ENCODE data around the gene CAMK2G. TPM values are rescaled to one million over a fixed set of nuclear protein-coding genes. Genes with fewer than 3 reads are reported as not detected.

CAMK2G gene
- total and polyA plus RNA-seq, 4 donors = 6.8 to 18.3 (median 9.9) TPM

- no peak overlapping the region for H3K9ac ChIP-seq (ENCODE audit: low read depth in 1 of 2, low read length in 2 of 2)
- TF ChIP-seq RXRA (IDR thresholded peaks at IDR 0.05) (no peak), FOXA2 (IDR thresholded peaks at IDR 0.05) (no peak), MAX (IDR thresholded peaks at IDR 0.05) (no peak), CTCF (IDR thresholded peaks at IDR 0.05; ENCODE audit: low read depth, low read length, missing input control) (no peak), FOXA1 (IDR thresholded peaks at IDR 0.05) (no peak), EGR1 (IDR thresholded peaks at IDR 0.05; ENCODE audit: low read depth in 2 of 2) (no peak), TAF1 (conservative IDR thresholded peaks at IDR 0.05) (no peak), HNF4A (conservative IDR thresholded peaks at IDR 0.05) (no peak), RAD21 (IDR thresholded peaks at IDR 0.05) (no peak), YY1 (IDR thresholded peaks at IDR 0.05) (no peak), HNF4G (IDR thresholded peaks at IDR 0.05) (no peak)
- TF ChIP-seq, protein P1, sequence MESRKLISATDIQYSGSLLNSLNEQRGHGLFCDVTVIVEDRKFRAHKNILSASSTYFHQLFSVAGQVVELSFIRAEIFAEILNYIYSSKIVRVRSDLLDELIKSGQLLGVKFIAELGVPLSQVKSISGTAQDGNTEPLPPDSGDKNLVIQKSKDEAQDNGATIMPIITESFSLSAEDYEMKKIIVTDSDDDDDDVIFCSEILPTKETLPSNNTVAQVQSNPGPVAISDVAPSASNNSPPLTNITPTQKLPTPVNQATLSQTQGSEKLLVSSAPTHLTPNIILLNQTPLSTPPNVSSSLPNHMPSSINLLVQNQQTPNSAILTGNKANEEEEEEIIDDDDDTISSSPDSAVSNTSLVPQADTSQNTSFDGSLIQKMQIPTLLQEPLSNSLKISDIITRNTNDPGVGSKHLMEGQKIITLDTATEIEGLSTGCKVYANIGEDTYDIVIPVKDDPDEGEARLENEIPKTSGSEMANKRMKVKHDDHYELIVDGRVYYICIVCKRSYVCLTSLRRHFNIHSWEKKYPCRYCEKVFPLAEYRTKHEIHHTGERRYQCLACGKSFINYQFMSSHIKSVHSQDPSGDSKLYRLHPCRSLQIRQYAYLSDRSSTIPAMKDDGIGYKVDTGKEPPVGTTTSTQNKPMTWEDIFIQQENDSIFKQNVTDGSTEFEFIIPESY (IDR thresholded peaks at IDR 0.05) = no peak
- TF ChIP-seq, protein P2, sequence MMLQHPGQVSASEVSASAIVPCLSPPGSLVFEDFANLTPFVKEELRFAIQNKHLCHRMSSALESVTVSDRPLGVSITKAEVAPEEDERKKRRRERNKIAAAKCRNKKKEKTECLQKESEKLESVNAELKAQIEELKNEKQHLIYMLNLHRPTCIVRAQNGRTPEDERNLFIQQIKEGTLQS (IDR thresholded peaks at IDR 0.05) = no peak
- 90% methylated on average over 11 of the region's 11 CpGs for WGBS
- H3K4me1 ChIP-seq (ENCODE audit: control insufficient read depth in 4 of 4, insufficient read depth in 4 of 4, low read length in 3 of 4) = peaks cover 0 to 4% (median 0%) of the 10 kb centered on the region in 4 donors
- no peaks in the 10 kb centered on the region for H3K9me3 ChIP-seq (ENCODE audit: control insufficient read depth in 4 of 4, low read length in 3 of 4)
- H3K4me3 ChIP-seq (ENCODE audit: low read depth in 1 of 3, low read length in 3 of 3) = no peak overlapping the region
- DNase-seq (ENCODE audit: low spot score) = no peak
- peaks cover 17 to 83% (median 68%) of the 10 kb centered on the region in 4 donors for H3K36me3 ChIP-seq (ENCODE audit: control insufficient read depth in 4 of 4, insufficient read depth in 3 of 4, low read depth in 1 of 4, low read length in 3 of 4)
- no peaks in the 10 kb centered on the region for H3K27me3 ChIP-seq (ENCODE audit: control insufficient read depth in 4 of 4, insufficient read depth in 4 of 4, low read length in 3 of 4)
- no peak overlapping the region for H3K27ac ChIP-seq (ENCODE audit: low read depth in 1 of 2, low read length in 2 of 2)
Measured at GRCh38 chr10:73802276-73802991, 71.9 kb downstream of the CAMK2G start.

DNA sequence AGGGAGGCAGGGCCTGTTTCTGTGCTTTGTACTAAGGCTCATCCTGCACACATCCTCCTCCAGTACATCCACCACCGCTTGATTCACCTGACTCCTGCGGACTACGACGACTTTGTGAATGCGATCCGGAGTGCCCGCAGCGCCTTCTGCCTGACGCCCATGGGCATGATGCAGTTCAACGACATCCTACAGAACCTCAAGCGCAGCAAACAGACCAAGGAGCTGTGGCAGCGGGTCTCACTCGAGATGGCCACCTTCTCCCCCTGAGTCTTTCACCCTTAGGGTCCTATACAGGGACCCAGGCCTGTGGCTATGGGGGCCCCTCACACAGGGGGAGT, 73.1 kb downstream of the CAMK2G start:
- H3K4me1 ChIP-seq (ENCODE audit: control insufficient read depth in 4 of 4, insufficient read depth in 4 of 4, low read length in 3 of 4) = no peaks in the 10 kb centered on the region
- WGBS = 96% methylated on average over 13 of the region's 13 CpGs

More for the DNA sequence above, 73.1 kb downstream of the CAMK2G start:
- DNase-seq (ENCODE audit: low spot score) = no peak
- H3K9me3 ChIP-seq (ENCODE audit: control insufficient read depth in 4 of 4, low read length in 3 of 4) = no peaks in the 10 kb centered on the region
- H3K27me3 ChIP-seq (ENCODE audit: control insufficient read depth in 4 of 4, insufficient read depth in 4 of 4, low read length in 3 of 4) = no peaks in the 10 kb centered on the region
- no peak overlapping the region for H3K9ac ChIP-seq (ENCODE audit: low read depth in 1 of 2, low read length in 2 of 2)
- H3K36me3 ChIP-seq (ENCODE audit: control insufficient read depth in 4 of 4, insufficient read depth in 3 of 4, low read depth in 1 of 4, low read length in 3 of 4) = peaks cover 20 to 87% (median 67%) of the 10 kb centered on the region in 4 donors
- no peak overlapping the region for H3K4me3 ChIP-seq (ENCODE audit: low read depth in 1 of 3, low read length in 3 of 3)
- TF ChIP-seq MAX (IDR thresholded peaks at IDR 0.05) = no peak
- TF ChIP-seq, protein P1 (IDR thresholded peaks at IDR 0.05) = no peak
- TF ChIP-seq HNF4G (IDR thresholded peaks at IDR 0.05) = no peak
- no peak overlapping the region for H3K27ac ChIP-seq (ENCODE audit: low read depth in 1 of 2, low read length in 2 of 2)
